IPS DF 6.9 (cell line): ENCODE data around the gene FRMPD4.
"Not testable (repeated sequence)": the region's sequence is repeated elsewhere in the genome, so short reads cannot be mapped to it uniquely, and the experiment has no call there.

Experiments used
- DNase-seq: peaks from one replicate; pipeline ENCODE4 v3.0.0-alpha.2; 2013; ENCODE audit warnings: low read depth, low spot score
- H3K27ac ChIP-seq: one replicate; pipeline ENCODE4 v1.5.1; 2013; ENCODE audit warnings: low read length, control low read depth
- H3K27me3 ChIP-seq: 2 replicates; pipeline ENCODE4 v1.6.1; 2013; ENCODE audit warnings: mild to moderate bottlenecking, low read length; ENCODE audit not compliant: control insufficient read depth, insufficient read depth
- H3K36me3 ChIP-seq: 2 replicates; pipeline ENCODE4 v1.6.1; 2013; ENCODE audit warnings: low read length; ENCODE audit not compliant: control insufficient read depth, insufficient read depth
- H3K4me1 ChIP-seq: 2 replicates; pipeline ENCODE4 v1.6.1; 2013; ENCODE audit warnings: low read length; ENCODE audit not compliant: control insufficient read depth, insufficient read depth
- H3K4me3 ChIP-seq: 2 replicates; pipeline ENCODE4 v1.5.1; 2013; ENCODE audit warnings: mild to moderate bottlenecking, low read length
- H3K9me3 ChIP-seq: 2 replicates; pipeline ENCODE4 v1.6.1; 2013; ENCODE audit warnings: low read length, inconsistent platforms; ENCODE audit not compliant: control insufficient read depth, insufficient read depth
- WGBS: extraction: QIAGEN DNeasy Blood & Tissue Kit; methylation state at CpG from one replicate; pipeline ENCODE4 v1.1.7; 2013; ENCODE audit warnings: mixed read lengths, missing lambda C conversion rate; ENCODE audit not compliant: insufficient read length, insufficient coverage; 5-methylcytosine and 5-hydroxymethylcytosine counted together

FRMPD4 gene

GRCh38 chrX:12488771-12489170 lies 350.5 kb downstream of the FRMPD4 start:
- H3K36me3 ChIP-seq = no peaks in the 10 kb centered on the region
- no peaks in the 10 kb centered on the region for H3K27me3 ChIP-seq
- no peaks in the 10 kb centered on the region for H3K9me3 ChIP-seq
- no peak for DNase-seq
- no CpG with 5 or more reads among the region's 2 CpGs for WGBS
- no peak overlapping the region for H3K27ac ChIP-seq
- no peak overlapping the region for H3K4me3 ChIP-seq
- no peaks in the 10 kb centered on the region for H3K4me1 ChIP-seq

GRCh38 chrX:12489341-12489740 lies 351.1 kb downstream of the FRMPD4 start:
- no peaks in the 10 kb centered on the region for H3K36me3 ChIP-seq
- no peak for DNase-seq
- WGBS = no CpG with 5 or more reads among the region's 3 CpGs
- H3K4me3 ChIP-seq = no peak overlapping the region
- H3K4me1 ChIP-seq = no peaks in the 10 kb centered on the region
- no peaks in the 10 kb centered on the region for H3K27me3 ChIP-seq
- H3K27ac ChIP-seq = no peak overlapping the region
- no peaks in the 10 kb centered on the region for H3K9me3 ChIP-seq

GRCh38 chrX:12494400-12495138 lies 356.3 kb downstream of the FRMPD4 start:
- WGBS = no CpG with 5 or more reads among the region's 11 CpGs
- Histone ChIP-seq H3K4me3 (no peak overlapping the region), H3K4me1 (no peaks in the 10 kb centered on the region), H3K27ac (no peak overlapping the region), H3K27me3 (no peaks in the 10 kb centered on the region), H3K36me3 (no peaks in the 10 kb centered on the region), H3K9me3 (no peaks in the 10 kb centered on the region)
- no peak for DNase-seq

- no peak overlapping the region for H3K4me3 ChIP-seq
- H3K27ac ChIP-seq = no peak overlapping the region
- H3K36me3 ChIP-seq = no peaks in the 10 kb centered on the region
- H3K9me3 ChIP-seq = no peaks in the 10 kb centered on the region
- DNase-seq = no peak
- no peaks in the 10 kb centered on the region for H3K27me3 ChIP-seq
- WGBS = no CpG with 5 or more reads among the region's 4 CpGs
- H3K4me1 ChIP-seq = no peaks in the 10 kb centered on the region
Measured at GRCh38 chrX:12496343-12496742, 358.1 kb downstream of the FRMPD4 start.

- peak; percentile 11 for DNase-seq
- WGBS = no CpG with 5 or more reads among the region's 8 CpGs
- no peaks in the 10 kb centered on the region for H3K27me3 ChIP-seq
Measured at GRCh38 chrX:12497832-12498591, 359.7 kb downstream of the FRMPD4 start.

GRCh38 chrX:12505127-12505526 lies 366.9 kb downstream of the FRMPD4 start:
- H3K27ac ChIP-seq = no peak overlapping the region
- no CpG with 5 or more reads among the region's 3 CpGs for WGBS
- no peak for DNase-seq
- no peaks in the 10 kb centered on the region for H3K36me3 ChIP-seq
- H3K4me3 ChIP-seq = no peak overlapping the region
- H3K9me3 ChIP-seq = no peaks in the 10 kb centered on the region
- no peaks in the 10 kb centered on the region for H3K27me3 ChIP-seq
- no peaks in the 10 kb centered on the region for H3K4me1 ChIP-seq

More at GRCh38 chrX:12497832-12498591, 359.7 kb downstream of the FRMPD4 start:
- Histone ChIP-seq H3K27ac (no peak overlapping the region), H3K4me1 (no peaks in the 10 kb centered on the region), H3K9me3 (no peaks in the 10 kb centered on the region), H3K4me3 (no peak overlapping the region), H3K36me3 (no peaks in the 10 kb centered on the region)

- not testable (repeated sequence) for H3K4me3 ChIP-seq, H3K9me3 ChIP-seq, H3K36me3 ChIP-seq, H3K4me1 ChIP-seq, DNase-seq, H3K27me3 ChIP-seq, H3K27ac ChIP-seq
- WGBS = no CpG with 5 or more reads among the region's 2 CpGs
Measured at GRCh38 chrX:12515384-12515783, 377.1 kb downstream of the FRMPD4 start.

- Histone ChIP-seq H3K9me3 (no peaks in the 10 kb centered on the region), H3K4me3 (no peak overlapping the region), H3K27ac (no peak overlapping the region), H3K4me1 (no peaks in the 10 kb centered on the region), H3K27me3 (no peaks in the 10 kb centered on the region), H3K36me3 (no peaks in the 10 kb centered on the region)
- WGBS = no CpG with 5 or more reads among the region's 5 CpGs
- DNase-seq = no peak
Measured at GRCh38 chrX:12526306-12526705, 388.0 kb downstream of the FRMPD4 start.

- not testable (repeated sequence) for DNase-seq, H3K27ac ChIP-seq, H3K4me3 ChIP-seq, H3K4me1 ChIP-seq, H3K36me3 ChIP-seq, H3K27me3 ChIP-seq, H3K9me3 ChIP-seq
- no CpG with 5 or more reads among the region's 11 CpGs for WGBS
Measured at GRCh38 chrX:12538096-12538495, 399.8 kb downstream of the FRMPD4 start.

GRCh38 chrX:12542251-12542650 lies 404.0 kb downstream of the FRMPD4 start:
- DNase-seq = not testable (repeated sequence)

More at GRCh38 chrX:12542251-12542650, 404.0 kb downstream of the FRMPD4 start:
- not testable (repeated sequence) for H3K4me3 ChIP-seq, H3K27me3 ChIP-seq, H3K4me1 ChIP-seq, H3K27ac ChIP-seq, H3K9me3 ChIP-seq, H3K36me3 ChIP-seq
- no CpG with 5 or more reads among the region's 3 CpGs for WGBS
